ENCODE measurements around the gene EPHA6. TPM values are rescaled to one million over a fixed set of nuclear protein-coding genes. Genes with fewer than 3 reads are reported as not detected.

EPHA6 gene
- polyA plus RNA-seq, 2 of the 4 experiments (the other 2 are of a cell fraction) = 0.08 TPM

- TF ChIP-seq E2F6 (IDR thresholded peaks at IDR 0.05; ENCODE audit: borderline replicate concordance, low read depth) (no peak), CBX2 (IDR thresholded peaks at IDR 0.05; ENCODE audit: borderline replicate concordance, low read depth) (no peak), NR3C1 (IDR thresholded peaks at IDR 0.05) (no peak), RAD21 (conservative IDR thresholded peaks at IDR 0.05 in 1 of 2, IDR thresholded peaks at IDR 0.05 in 1 of 2) (no peak), SREBF2 (IDR thresholded peaks at IDR 0.05) (no peak), ATOH8 (CRISPR knock-in tag; IDR thresholded peaks at IDR 0.05; ENCODE audit: low read depth) (no peak), PHF8 (IDR thresholded peaks at IDR 0.05; ENCODE audit: borderline replicate concordance, low read depth) (no peak), MAZ (IDR thresholded peaks at IDR 0.05; ENCODE audit: borderline replicate concordance, low read depth, low read length) (no peak), SMC3 (IDR thresholded peaks at IDR 0.05) (no peak), TFCP2L1 (CRISPR knock-in tag; IDR thresholded peaks at IDR 0.05) (no peak)
- ChIA-PET CTCF (interaction anchor here (0.6 kb wide), 1 partner anchor 13 kb away, joined by 3 read pairs; no protein-coding TSS in a partner anchor), POLR2A (no interaction called here)
- no peak for DNase-seq (ENCODE audit: low read depth in 1 of 2, low spot score in 1 of 2)
- Histone ChIP-seq H3K4me2 (no peak overlapping the region), H3K4me3 (no peak overlapping the region), H3K4me1 (no peaks in the 10 kb centered on the region), H3K9me3 (no peaks in the 10 kb centered on the region), H3K27ac (no peak overlapping the region)
- ATAC-seq = no peak
- no peak for FAIRE-seq
- 28% methylated on average over 1 of the region's 1 CpG for WGBS (ENCODE audit: missing lambda C conversion rate)
Observed at GRCh38 chr3:97241417-97241816, 427.0 kb downstream of the EPHA6 start.

DNA sequence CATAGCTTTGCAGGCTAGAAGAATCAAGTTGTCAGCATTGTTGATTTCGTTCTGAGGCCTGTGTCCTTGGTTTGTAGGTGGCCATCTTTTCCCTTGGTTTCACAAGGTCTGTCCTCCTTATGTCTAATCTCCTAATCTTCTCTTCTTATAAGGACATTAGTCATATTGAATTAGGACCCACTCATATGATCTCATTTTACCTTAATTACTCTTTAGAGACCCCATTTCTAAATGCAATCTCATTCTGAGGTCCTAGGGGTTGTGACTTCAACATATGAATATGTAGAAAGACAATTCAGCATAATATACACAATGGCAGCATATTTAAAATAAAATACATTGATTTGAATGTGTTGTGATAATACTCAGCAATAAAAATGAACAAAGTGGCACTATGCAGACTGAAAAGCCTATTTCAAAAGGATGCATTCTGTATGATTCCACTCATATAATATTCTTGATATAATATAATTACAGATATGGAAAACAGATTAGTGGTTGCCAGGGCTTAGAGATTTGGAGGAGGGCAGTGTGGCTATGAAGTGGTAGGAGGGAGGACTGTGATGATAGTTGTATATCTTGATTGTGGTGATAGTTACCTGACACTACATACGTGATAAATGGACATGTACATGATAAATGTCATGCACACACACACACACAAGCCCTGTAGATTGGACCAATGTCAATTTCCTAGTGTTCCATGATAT is 431.0 kb downstream of the EPHA6 start:
- POLR2A ChIA-PET = no interaction called here
- Histone ChIP-seq H3K9me3 (no peaks in the 10 kb centered on the region), H3K4me1 (no peaks in the 10 kb centered on the region), H3K4me2 (no peak overlapping the region), H3K27ac (no peak overlapping the region), H3K4me3 (no peak overlapping the region)
- CTCF ChIA-PET = no interaction called here
- peak; percentile 43 for FAIRE-seq
- TF ChIP-seq ZSCAN20 (CRISPR knock-in tag; IDR thresholded peaks at IDR 0.05) = no peak
- TF ChIP-seq POLR2A (IDR thresholded peaks at IDR 0.05; ENCODE audit: low read length) = no peak
- no peak for TF ChIP-seq ZNF302 (CRISPR knock-in tag; IDR thresholded peaks at IDR 0.05)
- TF ChIP-seq CHD4 (IDR thresholded peaks at IDR 0.05; ENCODE audit: borderline replicate concordance) = no peak
- no peak for TF ChIP-seq KDM5A (IDR thresholded peaks at IDR 0.05)
- ATAC-seq = no peak
- 1% methylated on average over 2 of the region's 2 CpGs for WGBS (ENCODE audit: missing lambda C conversion rate)
- DNase-seq (ENCODE audit: low read depth in 1 of 2, low spot score in 1 of 2) = no peak

DNA sequence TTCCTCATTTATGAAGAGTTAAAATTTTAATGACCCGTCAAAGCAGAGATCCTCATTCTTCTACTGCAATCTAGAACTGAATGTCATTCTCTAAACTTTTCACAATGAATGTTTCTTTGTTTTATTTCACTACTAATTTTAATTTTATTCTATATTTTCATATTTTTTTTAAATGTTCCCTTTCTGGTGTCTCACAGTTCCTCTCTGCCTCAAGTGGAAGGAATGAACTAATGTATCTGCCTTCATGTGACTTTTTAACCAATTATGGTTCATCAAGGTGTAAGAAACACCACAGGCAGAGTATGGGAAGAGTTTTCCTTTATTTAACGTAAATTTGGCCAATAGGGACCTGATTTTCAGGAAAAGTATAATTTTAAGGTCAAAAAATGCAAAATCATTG is 441.7 kb downstream of the EPHA6 start:
- Histone ChIP-seq H3K9me3 (no peaks in the 10 kb centered on the region), H3K4me2 (no peak overlapping the region), H3K4me1 (no peaks in the 10 kb centered on the region), H3K4me3 (no peak overlapping the region), H3K27ac (no peak overlapping the region)
- FAIRE-seq = no peak
- ChIA-PET POLR2A (no interaction called here), CTCF (interaction anchor here (0.8 kb wide), 1 partner anchor 8 kb away, joined by 3 read pairs; no protein-coding TSS in a partner anchor)
- no peak for DNase-seq (ENCODE audit: low read depth in 1 of 2, low spot score in 1 of 2)
- WGBS (ENCODE audit: missing lambda C conversion rate) = 11% methylated on average over 2 of the region's 2 CpGs
- TF ChIP-seq CHD4 (IDR thresholded peaks at IDR 0.05; ENCODE audit: borderline replicate concordance) (no peak), HDAC2 (IDR thresholded peaks at IDR 0.05) (no peak), HMGXB4 (CRISPR knock-in tag; IDR thresholded peaks at IDR 0.05; ENCODE audit: borderline replicate concordance) (no peak), PHF8 (IDR thresholded peaks at IDR 0.05; ENCODE audit: borderline replicate concordance, low read depth) (no peak), CBX8 (IDR thresholded peaks at IDR 0.05) (no peak), POLR2A (IDR thresholded peaks at IDR 0.05; ENCODE audit: low read length) (no peak), MYC (IDR thresholded peaks at IDR 0.05; ENCODE audit: borderline replicate concordance, low read length) (no peak), JUNB (IDR thresholded peaks at IDR 0.05) (no peak), RFX5 (IDR thresholded peaks at IDR 0.05) (no peak), PBX3 (IDR thresholded peaks at IDR 0.05) (no peak), RCOR1 (IDR thresholded peaks at IDR 0.05; ENCODE audit: low read depth, low read length) (no peak), BHLHE40 (IDR thresholded peaks at IDR 0.05; ENCODE audit: low read depth, low read length) (no peak)
- TF ChIP-seq, protein P1, sequence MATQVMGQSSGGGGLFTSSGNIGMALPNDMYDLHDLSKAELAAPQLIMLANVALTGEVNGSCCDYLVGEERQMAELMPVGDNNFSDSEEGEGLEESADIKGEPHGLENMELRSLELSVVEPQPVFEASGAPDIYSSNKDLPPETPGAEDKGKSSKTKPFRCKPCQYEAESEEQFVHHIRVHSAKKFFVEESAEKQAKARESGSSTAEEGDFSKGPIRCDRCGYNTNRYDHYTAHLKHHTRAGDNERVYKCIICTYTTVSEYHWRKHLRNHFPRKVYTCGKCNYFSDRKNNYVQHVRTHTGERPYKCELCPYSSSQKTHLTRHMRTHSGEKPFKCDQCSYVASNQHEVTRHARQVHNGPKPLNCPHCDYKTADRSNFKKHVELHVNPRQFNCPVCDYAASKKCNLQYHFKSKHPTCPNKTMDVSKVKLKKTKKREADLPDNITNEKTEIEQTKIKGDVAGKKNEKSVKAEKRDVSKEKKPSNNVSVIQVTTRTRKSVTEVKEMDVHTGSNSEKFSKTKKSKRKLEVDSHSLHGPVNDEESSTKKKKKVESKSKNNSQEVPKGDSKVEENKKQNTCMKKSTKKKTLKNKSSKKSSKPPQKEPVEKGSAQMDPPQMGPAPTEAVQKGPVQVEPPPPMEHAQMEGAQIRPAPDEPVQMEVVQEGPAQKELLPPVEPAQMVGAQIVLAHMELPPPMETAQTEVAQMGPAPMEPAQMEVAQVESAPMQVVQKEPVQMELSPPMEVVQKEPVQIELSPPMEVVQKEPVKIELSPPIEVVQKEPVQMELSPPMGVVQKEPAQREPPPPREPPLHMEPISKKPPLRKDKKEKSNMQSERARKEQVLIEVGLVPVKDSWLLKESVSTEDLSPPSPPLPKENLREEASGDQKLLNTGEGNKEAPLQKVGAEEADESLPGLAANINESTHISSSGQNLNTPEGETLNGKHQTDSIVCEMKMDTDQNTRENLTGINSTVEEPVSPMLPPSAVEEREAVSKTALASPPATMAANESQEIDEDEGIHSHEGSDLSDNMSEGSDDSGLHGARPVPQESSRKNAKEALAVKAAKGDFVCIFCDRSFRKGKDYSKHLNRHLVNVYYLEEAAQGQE (IDR thresholded peaks at IDR 0.05) = no peak
- ATAC-seq = no peak

Data from A549 (cell line).